Progenitor cell of endocrine pancreas (in vitro differentiated cells): ENCODE measurements around the gene ZAR1. TPM values are rescaled to one million over a fixed set of nuclear protein-coding genes. Genes with fewer than 3 reads are reported as not detected.
"Not testable (repeated sequence)": the region's sequence is repeated elsewhere in the genome, so short reads cannot be mapped to it uniquely, and the experiment has no call there.

Experiments
- DNase-seq: peaks from one replicate; pipeline ENCODE4 v3.0.0; 2021; ENCODE audit warnings: low spot score; ENCODE audit not compliant: unreplicated experiment
- H3K27ac Mint-ChIP-seq: 2 replicates; pipeline ENCODE4 v1.8.0; 2021; ENCODE audit warnings: mild to moderate bottlenecking, moderate library complexity, mixed read lengths
- H3K27me3 Mint-ChIP-seq: 2 replicates; pipeline ENCODE4 v1.8.0; 2021; ENCODE audit warnings: mixed read lengths
- H3K36me3 Mint-ChIP-seq: 2 replicates; pipeline ENCODE4 v1.8.0; 2022; ENCODE audit warnings: mixed read lengths; ENCODE audit not compliant: insufficient read depth
- H3K4me1 Mint-ChIP-seq: 2 replicates; pipeline ENCODE4 v1.8.0; 2021; ENCODE audit warnings: low read depth, mixed read lengths
- H3K4me3 Mint-ChIP-seq: 2 replicates; pipeline ENCODE4 v1.8.0; 2021; ENCODE audit warnings: low read depth, mild to moderate bottlenecking, moderate library complexity, mixed read lengths
- H3K9me3 Mint-ChIP-seq: 2 replicates; pipeline ENCODE4 v1.8.0; 2021; ENCODE audit warnings: low read depth, mixed read lengths
- total RNA-seq: library from RNA; stranded (reverse); gene quantifications from 2 replicates; pipeline ENCODE4 v1.2.1, GENCODE V29; 2021
- TF ChIP-seq, protein P1 (sequence below): fragments of 200-600 bp; sonication (generic); IDR thresholded peaks from one replicate; pipeline ENCODE4 v1.5.0; 2021; ENCODE audit warnings: antibody characterized with exemption, mild to moderate bottlenecking; ENCODE audit not compliant: unreplicated experiment

ZAR1 gene
- total RNA-seq, 1 donor from 2014 or later = not detected

DNA sequence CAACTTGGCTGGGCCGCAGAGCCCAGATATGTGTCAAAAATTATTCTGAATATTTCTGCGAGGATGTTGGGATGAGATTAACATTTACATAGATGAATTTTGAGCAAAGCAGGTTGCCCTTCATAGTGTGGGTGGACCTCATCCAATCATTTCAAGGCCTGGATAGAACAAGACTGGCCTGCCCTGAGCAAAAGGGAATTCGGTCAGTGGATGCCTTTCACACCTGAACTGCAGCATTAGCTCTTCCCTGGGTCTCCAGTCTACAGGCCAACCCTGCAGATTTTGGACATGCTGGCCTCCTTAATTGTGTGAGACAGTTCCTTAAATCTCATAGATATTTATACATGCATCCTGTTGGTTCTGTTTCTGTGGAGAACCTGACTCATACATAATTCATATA lies 39.3 kb upstream of the ZAR1 start:
- no peak overlapping the region for H3K27ac Mint-ChIP-seq
- no peaks in the 10 kb centered on the region for H3K36me3 Mint-ChIP-seq
- DNase-seq = no peak
- H3K27me3 Mint-ChIP-seq = no peaks in the 10 kb centered on the region
- no peaks in the 10 kb centered on the region for H3K9me3 Mint-ChIP-seq
- TF ChIP-seq, protein P1, sequence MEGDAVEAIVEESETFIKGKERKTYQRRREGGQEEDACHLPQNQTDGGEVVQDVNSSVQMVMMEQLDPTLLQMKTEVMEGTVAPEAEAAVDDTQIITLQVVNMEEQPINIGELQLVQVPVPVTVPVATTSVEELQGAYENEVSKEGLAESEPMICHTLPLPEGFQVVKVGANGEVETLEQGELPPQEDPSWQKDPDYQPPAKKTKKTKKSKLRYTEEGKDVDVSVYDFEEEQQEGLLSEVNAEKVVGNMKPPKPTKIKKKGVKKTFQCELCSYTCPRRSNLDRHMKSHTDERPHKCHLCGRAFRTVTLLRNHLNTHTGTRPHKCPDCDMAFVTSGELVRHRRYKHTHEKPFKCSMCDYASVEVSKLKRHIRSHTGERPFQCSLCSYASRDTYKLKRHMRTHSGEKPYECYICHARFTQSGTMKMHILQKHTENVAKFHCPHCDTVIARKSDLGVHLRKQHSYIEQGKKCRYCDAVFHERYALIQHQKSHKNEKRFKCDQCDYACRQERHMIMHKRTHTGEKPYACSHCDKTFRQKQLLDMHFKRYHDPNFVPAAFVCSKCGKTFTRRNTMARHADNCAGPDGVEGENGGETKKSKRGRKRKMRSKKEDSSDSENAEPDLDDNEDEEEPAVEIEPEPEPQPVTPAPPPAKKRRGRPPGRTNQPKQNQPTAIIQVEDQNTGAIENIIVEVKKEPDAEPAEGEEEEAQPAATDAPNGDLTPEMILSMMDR = no peak
- H3K4me1 Mint-ChIP-seq = no peaks in the 10 kb centered on the region
- no peak overlapping the region for H3K4me3 Mint-ChIP-seq

DNA sequence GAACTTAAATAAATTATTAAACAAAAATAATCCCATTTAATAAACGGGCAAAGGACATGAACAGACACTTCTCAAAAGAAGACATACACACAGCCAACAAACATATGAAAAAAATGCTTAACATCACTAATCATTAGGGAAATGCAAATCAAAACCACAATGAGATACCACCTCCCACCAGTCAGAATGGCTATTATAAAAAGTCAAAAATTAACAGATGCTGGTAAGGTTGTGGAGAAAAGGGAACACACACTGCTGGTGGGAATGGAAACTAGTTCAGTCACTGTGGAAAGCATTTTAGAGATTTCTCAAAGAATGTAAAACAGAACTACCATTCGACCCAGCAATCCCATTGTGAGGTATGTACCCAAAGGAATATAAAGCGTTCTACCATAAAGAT lies 38.4 kb upstream of the ZAR1 start:
- H3K9me3 Mint-ChIP-seq, H3K4me1 Mint-ChIP-seq, H3K27me3 Mint-ChIP-seq, DNase-seq, H3K4me3 Mint-ChIP-seq, H3K36me3 Mint-ChIP-seq, H3K27ac Mint-ChIP-seq: not testable (repeated sequence)

DNA sequence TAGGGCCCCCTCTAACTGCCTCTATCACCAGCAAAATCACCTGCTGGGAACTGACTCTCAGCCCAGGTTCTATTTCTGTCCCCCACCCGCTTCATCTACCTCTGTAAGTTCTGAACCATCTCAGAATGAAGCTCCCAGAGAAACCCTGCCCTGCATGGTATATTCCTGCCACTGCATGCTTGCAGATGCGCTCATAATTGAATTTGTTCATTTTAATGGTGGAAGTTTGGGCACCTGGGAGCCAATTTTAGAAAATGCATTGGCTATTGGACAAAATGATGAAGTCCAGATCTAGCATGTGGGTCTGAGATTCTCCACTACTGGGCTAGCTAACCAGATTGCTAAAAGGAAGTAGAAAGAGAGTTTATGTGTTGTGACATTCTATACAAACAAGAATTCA lies 35.5 kb upstream of the ZAR1 start:
- H3K36me3 Mint-ChIP-seq = no peaks in the 10 kb centered on the region
- no peak overlapping the region for H3K27ac Mint-ChIP-seq
- H3K27me3 Mint-ChIP-seq = no peaks in the 10 kb centered on the region
- no peaks in the 10 kb centered on the region for H3K9me3 Mint-ChIP-seq
- no peak for DNase-seq
- TF ChIP-seq, protein P1 = no peak
- H3K4me1 Mint-ChIP-seq = no peaks in the 10 kb centered on the region
- H3K4me3 Mint-ChIP-seq = no peak overlapping the region

DNA sequence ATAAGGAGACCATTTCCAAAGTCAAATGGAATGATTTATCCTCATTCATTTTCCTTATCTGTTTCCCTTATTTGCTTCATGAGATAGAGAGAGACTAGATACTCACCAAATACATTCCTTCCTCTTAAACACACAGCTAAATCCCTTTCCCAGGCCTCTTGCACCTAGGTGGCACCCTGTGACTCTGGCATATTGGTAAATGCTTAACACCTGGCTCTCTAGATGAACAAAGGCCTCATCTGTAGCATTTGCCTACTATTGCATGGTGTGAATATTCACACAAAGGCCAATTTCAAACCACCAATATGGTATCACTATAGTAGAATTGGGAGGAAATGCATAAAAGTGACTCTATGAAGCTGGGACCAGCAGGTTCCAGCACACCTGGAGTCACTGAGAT lies 29.1 kb upstream of the ZAR1 start:
- no peak for DNase-seq
- TF ChIP-seq, protein P1 = no peak
- Mint-ChIP-seq H3K4me1 (peaks cover 5% of the 10 kb centered on the region), H3K27ac (no peak overlapping the region), H3K36me3 (no peaks in the 10 kb centered on the region), H3K4me3 (no peak overlapping the region), H3K27me3 (no peaks in the 10 kb centered on the region), H3K9me3 (no peaks in the 10 kb centered on the region)

DNA sequence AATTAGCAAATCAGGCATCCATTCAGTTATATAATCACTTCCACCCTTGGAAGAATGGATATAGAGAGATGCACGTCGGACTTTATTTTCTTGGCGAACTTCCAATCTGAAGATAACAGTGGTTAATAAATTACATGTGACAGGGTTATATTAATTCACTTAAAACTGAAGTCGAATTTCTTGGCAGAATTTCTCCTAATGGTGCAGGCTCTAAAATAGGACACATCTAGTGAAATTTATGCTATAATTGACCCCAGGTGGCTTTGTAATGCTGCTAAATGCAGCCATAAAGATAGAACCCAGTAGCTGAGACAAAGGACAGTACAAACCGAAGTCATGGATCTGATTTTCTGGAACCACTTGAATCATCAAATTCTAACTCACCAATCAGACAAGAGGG lies 27.7 kb upstream of the ZAR1 start:
- Mint-ChIP-seq H3K9me3 (no peaks in the 10 kb centered on the region), H3K36me3 (no peaks in the 10 kb centered on the region), H3K4me1 (peaks cover 5% of the 10 kb centered on the region), H3K4me3 (no peak overlapping the region), H3K27ac (no peak overlapping the region), H3K27me3 (no peaks in the 10 kb centered on the region)
- DNase-seq = no peak
- TF ChIP-seq, protein P1 = no peak

DNA sequence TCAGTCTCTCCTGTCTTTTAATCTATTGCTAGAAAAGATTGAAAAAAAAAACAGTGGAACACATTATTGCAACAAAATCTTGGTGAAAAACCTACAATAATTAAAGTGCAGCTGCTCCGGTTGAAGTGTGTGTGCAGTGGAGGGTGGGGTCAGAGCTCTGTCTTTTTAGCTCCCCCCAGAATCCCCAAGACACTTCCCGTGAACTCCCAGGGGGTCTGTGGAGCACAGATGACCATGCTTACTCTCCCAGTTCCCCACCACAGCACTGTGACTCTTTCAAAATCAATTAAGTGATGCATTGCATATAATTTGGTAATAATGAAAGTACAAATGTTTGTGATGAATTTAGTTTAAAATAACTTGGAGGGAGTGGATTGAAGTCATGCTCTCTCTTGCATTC lies 22.6 kb upstream of the ZAR1 start:
- H3K4me1 Mint-ChIP-seq = peaks cover 5% of the 10 kb centered on the region
- H3K36me3 Mint-ChIP-seq = no peaks in the 10 kb centered on the region
- no peak overlapping the region for H3K4me3 Mint-ChIP-seq
- H3K27ac Mint-ChIP-seq = no peak overlapping the region
- no peaks in the 10 kb centered on the region for H3K9me3 Mint-ChIP-seq
- DNase-seq = no peak
- TF ChIP-seq, protein P1 = no peak
- peaks cover 5% of the 10 kb centered on the region for H3K27me3 Mint-ChIP-seq
